EH (cell line): ENCODE results near the gene ARHGAP26.
A peak's percentile ranks its signal among the peaks of the same experiment; 100 is the strongest.

Experiments used
- DNase-seq: peaks from one replicate; pipeline ENCODE4 v3.0.0-alpha.2; 2015; ENCODE audit warnings: low read depth

Gene ARHGAP26

DNA sequence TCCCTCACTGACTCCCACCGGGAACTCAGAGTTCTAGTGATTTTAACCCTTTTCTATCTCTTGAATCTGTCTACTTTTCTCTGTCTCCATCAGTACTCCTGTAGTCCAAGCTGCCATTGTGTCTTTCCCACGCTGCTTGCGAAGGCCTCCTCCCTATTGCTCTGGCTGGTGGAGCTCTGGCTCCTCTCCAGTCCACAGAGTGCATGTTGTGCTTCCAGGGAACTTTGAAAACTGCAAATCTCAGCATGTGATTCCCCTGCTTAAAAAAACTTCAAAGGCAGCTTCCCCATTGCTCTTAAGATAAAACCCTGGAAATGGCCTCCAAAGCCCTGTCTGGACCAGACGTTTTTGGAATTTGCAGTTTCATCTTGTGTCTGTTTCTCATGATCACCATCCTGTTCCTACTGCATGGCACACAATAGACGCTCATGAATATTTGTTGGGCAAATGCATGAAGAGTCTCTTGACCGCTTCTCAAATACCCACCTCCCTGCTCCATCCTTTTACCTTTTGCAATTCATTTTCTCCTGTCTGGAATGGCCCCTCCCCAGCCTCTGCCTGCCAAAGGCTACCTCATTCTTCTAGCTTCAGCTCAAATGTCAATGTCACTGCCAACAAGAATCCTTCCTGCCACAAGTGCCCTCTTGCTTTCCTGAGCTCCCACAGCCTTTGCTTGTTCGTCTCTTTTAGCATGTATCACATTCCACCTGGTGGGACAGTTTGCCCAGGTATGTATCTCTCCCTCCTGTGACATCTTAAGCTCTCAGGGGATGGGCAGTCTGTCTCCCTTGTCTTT lies 293.2 kb downstream of the ARHGAP26 start:
- DNase-seq = no peak

DNA sequence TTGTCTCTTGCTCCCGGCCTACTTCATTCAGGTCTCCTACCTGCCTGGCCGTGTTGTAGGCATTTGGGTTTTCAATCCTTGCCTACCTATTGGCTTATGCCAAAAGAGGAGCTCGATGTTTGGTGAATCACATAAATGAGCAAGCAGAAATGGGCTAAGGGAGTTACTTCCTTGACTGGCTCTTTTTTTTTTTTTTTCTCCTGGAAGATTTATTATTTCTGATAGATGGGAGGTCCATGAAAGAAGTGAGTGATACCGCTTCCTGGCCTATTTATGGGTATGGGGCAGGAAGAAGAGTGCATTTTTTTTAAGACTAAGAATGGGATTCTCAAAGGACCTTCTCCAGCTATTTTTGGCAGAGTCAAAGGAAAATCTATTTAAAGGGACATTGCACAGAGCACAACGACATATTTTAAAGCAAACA lies 294.1 kb downstream of the ARHGAP26 start:
- peak; percentile 85 for DNase-seq

- no peak for DNase-seq
These were observed 294.5 kb downstream of the ARHGAP26 start for GRCh38 chr5:143064676-143065075.

DNA sequence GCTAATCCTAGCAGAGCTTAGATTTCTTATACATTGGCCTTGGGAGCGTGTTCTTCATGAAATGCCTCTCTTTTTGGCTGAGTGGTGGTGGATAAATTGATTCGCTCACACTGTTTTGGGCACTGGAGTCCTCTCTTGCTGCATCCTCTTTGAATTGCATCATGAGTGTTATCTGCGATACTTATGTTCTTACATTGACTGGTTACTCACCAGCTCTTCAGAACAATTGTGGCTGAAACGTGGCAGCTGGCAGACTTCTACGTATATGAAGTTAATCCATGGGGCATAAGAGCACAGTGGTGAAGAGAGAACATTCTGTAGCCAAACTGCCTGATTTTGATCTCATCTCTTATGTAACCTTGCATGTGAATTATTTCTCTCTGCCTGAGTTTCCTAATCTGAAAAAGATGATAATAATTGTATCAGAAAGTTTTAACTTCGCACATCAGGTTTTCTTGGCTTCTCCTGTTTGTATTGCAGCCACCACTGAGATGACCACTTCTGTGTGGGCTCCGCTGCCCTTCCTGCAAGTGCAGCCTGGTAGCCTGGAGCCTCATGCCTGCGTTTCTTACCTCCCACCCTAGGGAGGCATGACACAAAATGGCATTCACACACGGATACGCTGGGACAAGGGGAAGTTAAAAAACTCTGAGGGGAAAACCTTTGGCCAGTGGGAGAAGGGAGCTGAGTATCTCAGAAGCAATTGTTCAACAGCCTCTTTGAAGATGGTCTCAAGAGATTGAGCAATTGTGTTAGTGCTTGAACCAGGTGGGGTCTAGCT lies 295.2 kb downstream of the ARHGAP26 start:
- no peak for DNase-seq

- DNase-seq = no peak
These were observed 295.9 kb downstream of the ARHGAP26 start for GRCh38 chr5:143065996-143066522.

- no peak for DNase-seq
These were observed 296.5 kb downstream of the ARHGAP26 start for GRCh38 chr5:143066556-143067281.

- no peak for DNase-seq
These were observed 298.5 kb downstream of the ARHGAP26 start for GRCh38 chr5:143068712-143069111.

- DNase-seq = no peak
These were observed 301.8 kb downstream of the ARHGAP26 start for GRCh38 chr5:143071927-143072326.

DNA sequence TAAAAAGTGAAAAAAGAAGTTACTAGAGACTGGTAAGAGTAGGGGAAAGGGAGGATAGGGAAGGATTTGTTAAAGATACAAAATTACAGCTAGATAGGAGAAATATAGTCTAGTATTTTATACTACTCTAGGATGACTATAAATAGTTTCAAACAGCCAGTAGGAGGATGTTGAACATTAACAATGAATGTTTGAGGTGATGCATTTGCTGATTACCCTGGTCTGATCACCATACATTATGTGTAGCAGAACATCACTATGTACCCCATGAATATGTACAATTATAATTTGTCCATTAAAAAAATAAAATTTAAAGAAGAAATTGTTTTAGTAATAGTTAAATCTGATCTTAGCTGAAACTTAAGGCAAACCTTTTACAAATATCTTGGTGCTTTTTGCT lies 302.6 kb downstream of the ARHGAP26 start:
- DNase-seq = no peak

GRCh38 chr5:143073766-143074165 lies 303.6 kb downstream of the ARHGAP26 start:
- no peak for DNase-seq

- no peak for DNase-seq
These were observed 304.3 kb downstream of the ARHGAP26 start for GRCh38 chr5:143074414-143074996.

- DNase-seq = no peak
These were observed 306.2 kb downstream of the ARHGAP26 start for GRCh38 chr5:143076377-143076776.

DNA sequence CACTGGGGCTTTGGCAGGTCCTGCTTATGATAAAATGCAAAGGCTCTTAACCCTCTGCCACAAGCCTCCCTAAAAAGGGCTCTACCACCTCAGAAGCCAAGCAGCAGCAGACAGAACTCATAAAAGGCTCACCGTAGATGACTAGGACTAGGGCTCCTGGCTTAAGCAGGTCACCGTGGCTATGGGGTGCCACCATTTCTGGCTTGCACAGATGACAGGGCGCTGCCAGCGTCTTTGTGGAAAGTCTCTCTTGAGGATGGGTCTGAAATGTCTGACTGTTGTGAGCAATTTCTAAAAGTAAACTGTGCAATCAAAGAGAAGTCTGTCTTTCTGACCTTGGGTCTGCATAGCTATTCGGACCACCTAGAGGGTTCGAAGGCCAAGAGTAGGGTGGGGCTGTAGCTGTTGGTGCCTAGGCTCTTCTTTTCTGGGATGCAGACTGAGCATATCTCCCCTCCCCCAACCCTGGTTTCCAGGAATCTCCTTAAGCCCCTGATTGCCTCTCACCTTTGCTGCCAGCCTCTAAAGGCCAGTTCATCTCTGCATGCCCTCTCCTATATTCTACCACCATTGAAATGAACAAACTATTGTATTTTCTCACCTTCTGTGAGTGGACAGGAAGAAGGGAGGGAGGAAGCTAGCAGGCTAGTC lies 307.4 kb downstream of the ARHGAP26 start:
- DNase-seq = no peak

GRCh38 chr5:143078313-143078712 lies 308.1 kb downstream of the ARHGAP26 start:
- no peak for DNase-seq

GRCh38 chr5:143078971-143079370 lies 308.8 kb downstream of the ARHGAP26 start:
- DNase-seq = no peak

DNA sequence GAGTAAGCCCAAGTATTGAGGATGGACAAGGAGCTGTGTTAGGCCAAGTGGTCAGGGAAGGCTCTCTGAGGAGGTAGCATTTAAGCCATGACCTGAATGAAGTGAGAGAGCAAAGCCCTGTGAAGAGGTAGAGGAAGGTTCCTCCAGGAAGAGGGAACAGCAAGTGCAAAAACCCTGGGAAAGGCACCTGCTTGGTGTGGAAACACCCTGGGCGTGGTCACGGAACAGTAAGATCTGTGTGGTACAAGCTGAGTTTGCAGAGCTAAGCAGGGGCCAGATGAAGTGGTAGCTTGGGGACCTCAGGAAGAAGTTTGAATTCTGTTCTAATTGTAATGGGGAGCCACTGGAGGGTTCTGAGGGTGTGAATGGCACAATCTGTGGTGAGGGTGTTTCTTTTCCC lies 310.2 kb downstream of the ARHGAP26 start:
- DNase-seq = no peak

- no peak for DNase-seq
These were observed 310.8 kb downstream of the ARHGAP26 start for GRCh38 chr5:143080982-143081381.

DNA sequence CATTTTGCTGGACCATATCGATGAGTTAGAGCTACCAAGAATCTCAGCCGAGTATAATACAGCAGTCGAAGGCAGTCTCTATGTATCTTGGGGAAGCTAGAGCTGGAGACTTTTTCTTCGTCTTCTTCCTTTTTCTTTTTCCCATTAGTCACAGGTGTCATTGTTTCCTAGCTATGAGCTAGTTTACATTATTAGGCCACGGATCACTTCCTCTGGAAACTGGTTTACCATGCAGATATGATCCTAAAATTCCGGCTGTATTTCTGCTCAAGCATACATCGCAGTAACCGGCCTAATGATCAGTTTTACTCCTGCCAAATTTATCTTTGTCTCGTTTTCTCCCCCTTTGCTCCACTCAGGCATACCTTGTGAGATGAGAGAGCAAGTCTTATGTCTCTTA lies 312.8 kb downstream of the ARHGAP26 start:
- DNase-seq = no peak

- DNase-seq = no peak
These were observed 314.2 kb downstream of the ARHGAP26 start for GRCh38 chr5:143084407-143084806.

- no peak for DNase-seq
These were observed 315.2 kb downstream of the ARHGAP26 start for GRCh38 chr5:143085319-143085917.

DNA sequence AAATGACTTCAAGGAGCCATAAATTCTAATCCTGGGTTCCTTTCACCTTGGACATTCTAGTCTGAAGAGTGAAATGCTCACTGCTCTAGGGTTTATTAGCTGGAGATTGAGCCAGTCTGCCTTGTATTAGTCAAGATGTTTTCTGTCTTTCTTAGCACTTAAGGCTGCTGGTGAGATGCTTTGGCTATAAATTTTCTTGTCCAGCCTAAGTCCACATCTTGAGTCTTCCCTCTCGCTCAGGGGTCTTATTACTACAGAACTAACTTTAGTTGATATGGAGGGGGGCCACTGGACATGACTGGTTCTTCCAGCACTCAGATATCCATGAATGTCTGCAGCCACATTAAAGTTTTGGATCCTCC lies 316.4 kb downstream of the ARHGAP26 start:
- DNase-seq = no peak
